ENCODE data around the gene TMEM42.
A peak's percentile ranks its signal among the peaks of the same experiment; 100 is the strongest.

The TMEM42 gene

DNA sequence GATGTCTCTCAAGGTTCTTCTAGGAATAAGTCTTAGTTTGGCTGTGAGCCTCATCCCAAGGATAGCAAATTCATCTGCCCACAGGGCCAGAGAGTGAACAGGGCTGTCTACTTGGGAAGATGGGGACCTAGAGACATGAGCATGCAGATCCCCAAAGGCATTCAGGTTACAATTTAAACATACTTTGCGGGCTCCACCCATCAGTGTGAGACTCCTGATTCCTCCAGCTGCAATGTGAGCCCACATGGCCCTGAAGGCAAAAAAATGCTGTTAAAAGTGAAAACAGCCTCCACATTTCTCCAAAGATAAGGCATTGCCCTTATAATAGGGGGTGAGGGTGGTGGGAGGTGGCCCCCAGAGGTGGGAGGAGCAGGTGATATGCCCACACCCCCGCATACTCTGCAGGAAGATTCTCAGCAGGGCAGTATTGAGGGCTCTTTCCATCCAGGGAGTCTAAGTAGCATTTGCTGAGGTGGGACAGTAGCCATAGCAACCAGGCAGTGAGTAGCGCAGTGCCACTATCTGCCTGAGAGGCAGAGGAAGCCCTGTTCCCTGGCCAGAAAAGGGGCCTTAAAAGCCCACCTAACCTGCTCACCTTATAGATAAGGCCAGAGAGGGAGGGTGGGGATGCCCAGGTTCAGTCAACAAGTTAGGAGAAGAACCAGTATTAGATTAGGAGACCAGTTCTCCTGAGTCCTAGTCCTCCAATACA lies 43.9 kb downstream of the TMEM42 start:
- H3K27ac ChIP-seq, result no peak overlapping the region
- no peak for DNase-seq (ENCODE audit: low read depth, low spot score)

DNA sequence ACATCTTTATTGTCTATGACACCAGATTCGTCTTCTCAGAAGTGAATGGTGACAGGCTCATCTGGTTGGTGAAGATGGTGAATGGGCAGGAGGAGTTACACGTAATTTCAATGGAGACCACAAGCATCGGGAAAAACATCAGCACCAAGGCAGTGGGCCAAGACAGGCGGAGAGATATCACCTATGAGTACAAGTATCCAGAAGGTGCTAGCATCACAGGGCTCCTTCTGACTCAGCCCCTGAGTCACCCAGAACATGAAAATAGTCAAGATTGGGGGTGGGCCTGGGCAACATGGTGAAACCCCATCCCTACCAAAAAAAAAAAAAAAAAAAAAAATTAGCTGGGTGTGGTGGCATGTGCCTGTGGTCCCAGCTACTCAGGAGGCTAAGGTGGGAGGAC lies 45.3 kb downstream of the TMEM42 start:
- DNase-seq (ENCODE audit: low read depth, low spot score), result peak; percentile 46
- H3K27ac ChIP-seq, result no peak overlapping the region

DNA sequence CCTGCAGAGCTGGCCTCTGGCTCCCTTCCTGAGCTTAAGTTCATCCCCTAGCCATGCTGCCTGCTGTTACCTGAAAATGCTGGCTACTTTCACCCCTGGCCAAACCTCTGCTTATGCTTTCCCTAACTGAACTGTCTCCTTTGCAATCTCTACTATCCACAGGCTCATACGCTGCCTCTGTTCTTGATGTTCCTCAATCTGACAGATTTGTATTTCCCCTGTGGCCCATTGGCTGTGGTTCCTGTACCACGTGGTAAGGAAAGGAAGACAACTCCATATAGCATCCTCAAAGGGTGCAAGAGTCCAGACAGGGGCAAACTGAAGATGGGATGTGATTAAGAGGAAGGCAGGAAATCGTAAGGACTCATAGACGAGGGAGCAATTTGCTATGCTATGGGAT lies 45.9 kb downstream of the TMEM42 start:
- no peak for DNase-seq (ENCODE audit: low read depth, low spot score)
- H3K27ac ChIP-seq, result no peak overlapping the region

DNA sequence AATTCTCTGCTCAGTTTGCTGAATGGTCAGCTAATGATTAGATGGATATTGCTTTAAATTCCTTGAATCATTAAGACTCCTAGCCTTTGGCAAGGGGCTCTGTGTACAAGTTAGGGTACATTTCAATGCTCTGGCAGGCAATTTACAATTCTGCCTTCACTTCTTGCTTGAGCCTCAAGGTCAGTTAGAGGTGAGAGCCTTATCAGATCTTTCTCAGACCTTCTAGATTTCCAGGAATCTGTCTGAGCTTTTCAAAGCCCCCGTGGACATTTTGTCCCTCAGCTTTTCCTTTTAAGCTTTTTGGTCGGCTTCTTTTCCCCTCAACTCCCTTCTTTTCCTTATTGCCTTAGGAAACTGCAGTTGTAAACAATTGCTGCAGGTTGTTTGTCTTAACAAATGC lies 47.4 kb downstream of the TMEM42 start:
- H3K27ac ChIP-seq, result no peak overlapping the region
- no peak for DNase-seq (ENCODE audit: low read depth, low spot score)

DNA sequence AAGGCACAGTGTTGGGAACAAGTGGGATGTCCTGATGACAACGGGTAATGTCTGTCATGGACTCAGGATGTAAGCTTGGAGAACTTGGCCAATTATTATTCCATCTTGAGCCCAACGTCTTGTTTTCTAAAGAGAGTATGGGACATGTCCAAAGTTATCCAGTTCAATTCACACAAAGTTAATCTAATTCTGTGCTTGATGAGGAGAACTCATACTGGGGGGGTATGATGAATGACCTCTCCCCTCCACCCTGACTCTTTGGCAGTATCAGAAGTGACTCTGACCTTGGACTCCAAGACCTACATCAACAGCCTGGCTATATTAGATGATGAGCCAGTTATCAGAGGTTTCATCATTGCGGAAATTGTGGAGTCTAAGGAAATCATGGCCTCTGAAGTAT lies 49.0 kb downstream of the TMEM42 start:
- H3K27ac ChIP-seq, result no peak overlapping the region
- DNase-seq (ENCODE audit: low read depth, low spot score), result no peak

DNA sequence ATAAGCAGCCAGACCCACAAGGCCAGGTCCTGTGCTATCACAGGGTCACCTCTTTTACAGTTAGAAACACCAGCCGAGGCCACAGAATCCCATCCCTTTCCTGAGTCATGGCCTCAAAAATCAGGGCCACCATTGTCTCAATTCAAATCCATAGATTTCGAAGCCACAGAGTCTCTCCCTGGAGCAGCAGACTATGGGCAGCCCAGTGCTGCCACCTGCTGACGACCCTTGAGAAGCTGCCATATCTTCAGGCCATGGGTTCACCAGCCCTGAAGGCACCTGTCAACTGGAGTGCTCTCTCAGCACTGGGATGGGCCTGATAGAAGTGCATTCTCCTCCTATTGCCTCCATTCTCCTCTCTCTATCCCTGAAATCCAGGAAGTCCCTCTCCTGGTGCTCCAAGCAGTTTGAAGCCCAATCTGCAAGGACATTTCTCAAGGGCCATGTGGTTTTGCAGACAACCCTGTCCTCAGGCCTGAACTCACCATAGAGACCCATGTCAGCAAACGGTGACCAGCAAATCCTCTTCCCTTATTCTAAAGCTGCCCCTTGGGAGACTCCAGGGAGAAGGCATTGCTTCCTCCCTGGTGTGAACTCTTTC lies 52.3 kb downstream of the TMEM42 start:
- no peak for DNase-seq (ENCODE audit: low read depth, low spot score)
- no peak overlapping the region for H3K27ac ChIP-seq

DNA sequence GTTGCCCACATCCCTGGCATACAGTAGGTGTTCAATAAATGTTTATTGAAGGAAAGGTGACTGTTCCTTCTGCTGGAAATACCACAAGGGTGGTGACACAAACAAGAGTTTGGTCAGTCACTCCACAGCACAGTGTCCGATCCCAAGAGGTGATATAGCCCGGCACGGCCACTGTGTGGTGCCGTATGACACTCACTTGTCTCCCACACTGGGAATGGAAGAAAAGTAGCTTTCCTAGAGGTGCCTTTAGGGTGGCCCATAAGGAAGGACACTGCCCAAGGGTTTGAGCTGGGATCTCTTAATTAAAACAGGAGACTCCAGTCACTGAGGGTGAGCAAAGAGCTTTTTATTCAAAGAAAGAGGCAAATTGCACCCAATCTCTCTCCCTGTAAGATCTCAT lies 53.2 kb downstream of the TMEM42 start:
- no peak for DNase-seq (ENCODE audit: low read depth, low spot score)

More for the DNA sequence above, 53.2 kb downstream of the TMEM42 start:
- H3K27ac ChIP-seq, result no peak overlapping the region
